Measurements from ENCODE around the gene KAZN.

The KAZN gene

DNA sequence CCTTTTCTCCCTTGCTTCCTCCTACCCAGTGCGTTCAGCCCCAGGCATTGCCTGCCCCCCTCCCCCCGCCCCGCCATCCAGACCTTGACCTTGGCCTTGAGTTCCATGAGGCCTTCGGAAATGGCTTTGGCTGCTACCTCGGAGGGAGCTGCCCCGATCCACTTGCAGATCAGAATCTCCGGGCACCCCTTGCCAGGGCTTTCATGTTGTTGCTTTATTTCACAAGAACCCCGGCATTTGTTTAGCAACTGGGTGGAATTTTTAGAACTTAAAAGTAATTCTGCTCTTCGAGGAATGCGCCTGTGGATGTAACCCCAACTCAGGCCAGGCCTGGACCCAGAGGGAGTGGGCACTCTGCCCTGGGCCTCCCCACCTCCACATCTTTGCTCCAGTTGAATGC, 401.0 kb downstream of the KAZN start:
- H3K9me3 ChIP-seq (ENCODE audit: low read length): no peaks in the 10 kb centered on the region
- no peak overlapping the region for H3K4me2 ChIP-seq (ENCODE audit: low read length)
- TF ChIP-seq, protein P1, sequence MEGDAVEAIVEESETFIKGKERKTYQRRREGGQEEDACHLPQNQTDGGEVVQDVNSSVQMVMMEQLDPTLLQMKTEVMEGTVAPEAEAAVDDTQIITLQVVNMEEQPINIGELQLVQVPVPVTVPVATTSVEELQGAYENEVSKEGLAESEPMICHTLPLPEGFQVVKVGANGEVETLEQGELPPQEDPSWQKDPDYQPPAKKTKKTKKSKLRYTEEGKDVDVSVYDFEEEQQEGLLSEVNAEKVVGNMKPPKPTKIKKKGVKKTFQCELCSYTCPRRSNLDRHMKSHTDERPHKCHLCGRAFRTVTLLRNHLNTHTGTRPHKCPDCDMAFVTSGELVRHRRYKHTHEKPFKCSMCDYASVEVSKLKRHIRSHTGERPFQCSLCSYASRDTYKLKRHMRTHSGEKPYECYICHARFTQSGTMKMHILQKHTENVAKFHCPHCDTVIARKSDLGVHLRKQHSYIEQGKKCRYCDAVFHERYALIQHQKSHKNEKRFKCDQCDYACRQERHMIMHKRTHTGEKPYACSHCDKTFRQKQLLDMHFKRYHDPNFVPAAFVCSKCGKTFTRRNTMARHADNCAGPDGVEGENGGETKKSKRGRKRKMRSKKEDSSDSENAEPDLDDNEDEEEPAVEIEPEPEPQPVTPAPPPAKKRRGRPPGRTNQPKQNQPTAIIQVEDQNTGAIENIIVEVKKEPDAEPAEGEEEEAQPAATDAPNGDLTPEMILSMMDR (IDR thresholded peaks at IDR 0.05; ENCODE audit: low read length): no peak
- no peak for TF ChIP-seq EZH2 (IDR thresholded peaks at IDR 0.05; ENCODE audit: borderline replicate concordance, low read length)
- H3K4me1 ChIP-seq (ENCODE audit: insufficient read depth, low read length, severe bottlenecking): peaks cover 6% of the 10 kb centered on the region
- H3K79me2 ChIP-seq (ENCODE audit: insufficient read depth, low read length): no peaks in the 10 kb centered on the region
- H3K9ac ChIP-seq (ENCODE audit: low read length): no peak overlapping the region
- no peaks in the 10 kb centered on the region for H3K27me3 ChIP-seq (ENCODE audit: insufficient read depth, low read length)
- no peak overlapping the region for H3K4me3 ChIP-seq (ENCODE audit: low read depth, low read length, poor library complexity, severe bottlenecking)
- no peaks in the 10 kb centered on the region for H3K36me3 ChIP-seq (ENCODE audit: insufficient read depth, low read length)
- H3F3A ChIP-seq (ENCODE audit: insufficient read depth, low read length): no peaks in the 10 kb centered on the region
- H2AFZ ChIP-seq (ENCODE audit: low read length): no peak overlapping the region
- no peak overlapping the region for H3K27ac ChIP-seq (ENCODE audit: low read depth, low read length, poor library complexity, severe bottlenecking)
- H3K9me2 ChIP-seq (ENCODE audit: low read depth, low read length): no peaks in the 10 kb centered on the region
- H4K20me1 ChIP-seq (ENCODE audit: insufficient read depth, low read length): no peaks in the 10 kb centered on the region

DNA sequence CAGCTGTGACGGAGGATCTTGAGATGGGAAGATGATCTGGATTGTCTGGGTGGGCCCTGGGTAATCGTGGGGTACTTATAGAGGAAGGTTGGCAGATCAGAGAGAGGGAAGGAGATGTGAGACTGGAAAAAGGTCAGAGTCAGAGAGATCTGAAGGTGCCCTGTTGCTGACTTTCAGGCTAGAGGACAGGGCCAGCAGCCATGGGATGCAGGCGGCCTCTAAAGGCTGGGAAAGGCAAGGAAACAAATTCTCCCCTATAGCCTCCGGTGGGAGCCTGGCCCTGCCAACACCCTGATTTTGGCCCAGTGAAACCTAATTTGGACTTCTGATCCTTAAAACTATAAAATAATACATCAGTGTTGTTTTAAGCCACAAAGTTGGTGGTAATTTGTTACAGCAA, 401.5 kb downstream of the KAZN start:
- no peak overlapping the region for H3K27ac ChIP-seq (ENCODE audit: low read depth, low read length, poor library complexity, severe bottlenecking)
- H3K4me3 ChIP-seq (ENCODE audit: low read depth, low read length, poor library complexity, severe bottlenecking): no peak overlapping the region
- H3K79me2 ChIP-seq (ENCODE audit: insufficient read depth, low read length): no peaks in the 10 kb centered on the region
- H3K4me1 ChIP-seq (ENCODE audit: insufficient read depth, low read length, severe bottlenecking): peaks cover 11% of the 10 kb centered on the region
- H3F3A ChIP-seq (ENCODE audit: insufficient read depth, low read length): no peaks in the 10 kb centered on the region
- H3K36me3 ChIP-seq (ENCODE audit: insufficient read depth, low read length): no peaks in the 10 kb centered on the region
- H3K4me2 ChIP-seq (ENCODE audit: low read length): no peak overlapping the region
- no peaks in the 10 kb centered on the region for H3K9me3 ChIP-seq (ENCODE audit: low read length)
- H2AFZ ChIP-seq (ENCODE audit: low read length): no peak overlapping the region
- no peaks in the 10 kb centered on the region for H3K27me3 ChIP-seq (ENCODE audit: insufficient read depth, low read length)
- H3K9me2 ChIP-seq (ENCODE audit: low read depth, low read length): no peaks in the 10 kb centered on the region
- H4K20me1 ChIP-seq (ENCODE audit: insufficient read depth, low read length): no peaks in the 10 kb centered on the region
- no peak overlapping the region for H3K9ac ChIP-seq (ENCODE audit: low read length)
- TF ChIP-seq EZH2 (IDR thresholded peaks at IDR 0.05; ENCODE audit: borderline replicate concordance, low read length): no peak
- TF ChIP-seq, protein P1 (IDR thresholded peaks at IDR 0.05; ENCODE audit: low read length): no peak

DNA sequence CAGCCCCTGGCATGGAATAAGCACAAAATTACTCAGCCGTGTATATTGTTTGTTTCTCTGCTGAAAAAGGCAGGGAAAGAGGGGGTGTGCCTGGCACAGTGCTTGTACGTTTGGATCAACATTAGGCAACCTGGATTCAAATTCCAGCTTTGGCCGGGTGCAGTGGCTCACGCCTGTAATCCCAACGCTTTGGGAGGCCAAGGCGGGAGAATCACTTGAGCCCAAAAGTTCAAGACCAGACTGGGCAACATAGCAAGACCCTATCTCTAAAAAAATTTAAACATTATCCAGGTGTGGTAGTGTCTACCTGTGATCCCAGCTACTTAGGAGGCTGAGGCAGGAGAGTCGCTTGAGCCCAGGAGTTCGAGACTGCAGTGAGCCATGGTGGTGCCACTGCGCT, 402.2 kb downstream of the KAZN start:
- TF ChIP-seq, protein P1 (IDR thresholded peaks at IDR 0.05; ENCODE audit: low read length): no peak
- H3K79me2 ChIP-seq (ENCODE audit: insufficient read depth, low read length): no peaks in the 10 kb centered on the region
- H3K4me2 ChIP-seq (ENCODE audit: low read length): no peak overlapping the region
- no peaks in the 10 kb centered on the region for H4K20me1 ChIP-seq (ENCODE audit: insufficient read depth, low read length)
- no peak overlapping the region for H3K9ac ChIP-seq (ENCODE audit: low read length)
- H3K27me3 ChIP-seq (ENCODE audit: insufficient read depth, low read length): no peaks in the 10 kb centered on the region
- H3F3A ChIP-seq (ENCODE audit: insufficient read depth, low read length): no peaks in the 10 kb centered on the region
- peaks cover 11% of the 10 kb centered on the region for H3K4me1 ChIP-seq (ENCODE audit: insufficient read depth, low read length, severe bottlenecking)
- no peak overlapping the region for H2AFZ ChIP-seq (ENCODE audit: low read length)
- no peak overlapping the region for H3K4me3 ChIP-seq (ENCODE audit: low read depth, low read length, poor library complexity, severe bottlenecking)
- H3K36me3 ChIP-seq (ENCODE audit: insufficient read depth, low read length): no peaks in the 10 kb centered on the region
- H3K9me3 ChIP-seq (ENCODE audit: low read length): no peaks in the 10 kb centered on the region
- no peak overlapping the region for H3K27ac ChIP-seq (ENCODE audit: low read depth, low read length, poor library complexity, severe bottlenecking)
- no peaks in the 10 kb centered on the region for H3K9me2 ChIP-seq (ENCODE audit: low read depth, low read length)
